LNCAP (cell line): ENCODE measurements around the gene ZNF597.

Experiments
- CTCF ChIP-seq: fragments of 450-650 bp; IDR thresholded peaks from 2 replicates; pipeline ENCODE4 v1.5.1; 2017; ENCODE audit warnings: mild to moderate bottlenecking

Gene ZNF597, protein sequence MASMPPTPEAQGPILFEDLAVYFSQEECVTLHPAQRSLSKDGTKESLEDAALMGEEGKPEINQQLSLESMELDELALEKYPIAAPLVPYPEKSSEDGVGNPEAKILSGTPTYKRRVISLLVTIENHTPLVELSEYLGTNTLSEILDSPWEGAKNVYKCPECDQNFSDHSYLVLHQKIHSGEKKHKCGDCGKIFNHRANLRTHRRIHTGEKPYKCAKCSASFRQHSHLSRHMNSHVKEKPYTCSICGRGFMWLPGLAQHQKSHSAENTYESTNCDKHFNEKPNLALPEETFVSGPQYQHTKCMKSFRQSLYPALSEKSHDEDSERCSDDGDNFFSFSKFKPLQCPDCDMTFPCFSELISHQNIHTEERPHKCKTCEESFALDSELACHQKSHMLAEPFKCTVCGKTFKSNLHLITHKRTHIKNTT

GRCh38 chr16:3443108-3444031 is at the start of gene ZNF597, which contains the start of gene NAA60:
Gene ZNF597 (minus strand): TSS chr16:3443504. CDS start chr16:3443153, 351 bp downstream.
Gene NAA60 (plus strand): TSS chr16:3443680. CDS start chr16:3476228, 32,548 bp downstream.
- TF ChIP-seq CTCF, result no peak

DNA sequence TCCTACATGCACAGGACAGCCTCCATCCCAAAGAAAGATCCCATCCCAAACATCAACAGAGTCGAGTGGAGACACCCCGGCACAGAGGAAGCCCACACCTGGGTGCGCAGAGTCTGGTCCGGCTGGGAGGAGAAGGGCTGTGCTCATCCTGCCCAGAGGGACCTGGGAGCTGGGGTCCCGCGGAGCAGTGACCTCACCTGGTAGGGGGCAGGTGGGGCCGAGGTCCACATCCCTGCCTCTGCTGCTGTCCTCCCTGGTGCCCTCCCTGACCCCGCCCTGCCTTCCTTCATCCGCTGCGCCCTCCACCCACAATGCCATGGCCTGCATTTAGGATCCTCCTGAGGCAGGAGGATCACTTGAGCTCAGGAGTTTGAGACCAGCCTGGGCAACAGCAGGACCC is 49.1 kb upstream of the ZNF597 start:
- no peak for TF ChIP-seq CTCF

GRCh38 chr16:3490911-3491629 is 47.8 kb upstream of the ZNF597 start:
- TF ChIP-seq CTCF, result no peak

GRCh38 chr16:3488801-3489200 is 45.5 kb upstream of the ZNF597 start:
- no peak for TF ChIP-seq CTCF

DNA sequence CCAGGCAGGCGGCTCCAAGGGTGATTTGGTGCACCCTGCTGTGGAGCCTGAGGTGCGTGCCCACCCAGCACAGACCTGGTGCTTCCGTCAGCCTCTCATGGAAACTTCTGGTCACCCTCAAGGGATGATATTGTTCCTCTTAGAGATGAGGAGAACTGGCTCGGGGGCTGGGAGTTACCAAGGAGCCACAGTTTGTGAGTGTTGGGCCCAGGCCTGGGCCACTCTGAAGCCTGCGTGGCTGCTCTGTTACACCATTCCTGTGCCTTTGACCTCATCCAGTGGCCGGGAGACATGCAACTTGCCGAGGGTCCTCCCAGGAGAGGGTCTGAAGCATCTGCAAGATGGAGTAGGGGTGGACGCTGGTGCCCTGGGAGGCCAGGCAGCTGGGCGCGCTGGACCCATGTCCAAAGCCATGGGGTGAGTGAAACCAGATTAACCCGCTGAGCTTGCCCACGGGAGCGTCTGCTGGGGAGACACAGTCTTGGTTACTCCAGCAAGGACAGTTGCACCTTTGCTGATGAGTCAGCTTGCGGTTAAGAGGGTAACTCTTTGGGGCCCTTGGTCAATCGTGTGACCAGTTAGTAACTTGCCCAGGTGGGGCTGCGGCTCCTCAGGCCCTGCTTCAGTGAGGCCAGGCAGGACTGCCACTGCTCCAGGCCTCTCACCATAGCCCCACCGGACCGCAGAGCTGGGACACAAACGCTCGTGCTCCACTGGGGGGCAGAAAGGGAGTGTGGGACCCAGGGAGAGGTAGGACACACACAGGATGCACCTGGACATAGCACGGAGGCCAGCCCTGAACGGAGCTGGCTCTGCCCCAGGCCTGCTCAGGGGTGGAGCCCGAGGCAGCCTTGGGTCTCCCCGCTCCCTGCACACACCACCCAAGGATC is 44.5 kb upstream of the ZNF597 start:
- no peak for TF ChIP-seq CTCF

GRCh38 chr16:3486506-3487215 is 43.4 kb upstream of the ZNF597 start:
- no peak for TF ChIP-seq CTCF
